GM12892 (cell line): Measurements from ENCODE around the gene QKI.
"Not testable (repeated sequence)": the region's sequence is repeated elsewhere in the genome, so short reads cannot be mapped to it uniquely, and the experiment has no call there.

Experiments
- DNase-seq: peaks from one replicate; pipeline ENCODE4 v3.0.0; 2011; ENCODE audit not compliant: insufficient read length
- FAIRE-seq: peaks from 2 replicates; lab custom pipeline; 2011; peaks lifted over from hg19 to GRCh38; lab: Jason Lieb, UNC
- POLR2A ChIP-seq: IDR thresholded peaks from 2 replicates; pipeline ENCODE4 v1.6.1; 2011; ENCODE audit warnings: low read depth, low read length, control low read depth
- POLR2AphosphoS5 ChIP-seq: IDR thresholded peaks from 2 replicates; pipeline ENCODE4 v1.6.1; 2011; ENCODE audit warnings: low read depth, low read length, control low read depth
- TAF1 ChIP-seq: IDR thresholded peaks from 2 replicates; pipeline ENCODE4 v1.6.1; 2011; ENCODE audit warnings: low read depth, mild to moderate bottlenecking, control low read depth, low read length, borderline replicate concordance

QKI gene

GRCh38 chr6:163417595-163417994, 3.1 kb downstream of the QKI start:
- DNase-seq (no peak), FAIRE-seq (peak; percentile 24)
- TF ChIP-seq POLR2A: no peak
- TF ChIP-seq TAF1: no peak
- no peak for TF ChIP-seq POLR2AphosphoS5

- DNase-seq (no peak), FAIRE-seq (no peak)
- no peak for TF ChIP-seq POLR2AphosphoS5
- no peak for TF ChIP-seq TAF1
- no peak for TF ChIP-seq POLR2A
Observed at GRCh38 chr6:163418311-163419029, 4.0 kb downstream of the QKI start.

GRCh38 chr6:163419413-163420288, 5.1 kb downstream of the QKI start:
- TF ChIP-seq POLR2A: no peak
- TF ChIP-seq TAF1: no peak
- DNase-seq: no peak
- peak; percentile 50 for FAIRE-seq

- FAIRE-seq (no peak), DNase-seq (no peak)
- TF ChIP-seq POLR2AphosphoS5 (no peak), TAF1 (no peak), POLR2A (no peak)
Observed at GRCh38 chr6:163420289-163420614, 5.7 kb downstream of the QKI start.

- TF ChIP-seq POLR2AphosphoS5 (no peak), POLR2A (no peak), TAF1 (no peak)
- DNase-seq (no peak), FAIRE-seq (no peak)
Observed at GRCh38 chr6:163422550-163422949, 8.0 kb downstream of the QKI start.

GRCh38 chr6:163423696-163424095, 9.2 kb downstream of the QKI start:
- FAIRE-seq (no peak), DNase-seq (no peak)
- no peak for TF ChIP-seq POLR2AphosphoS5
- no peak for TF ChIP-seq TAF1
- TF ChIP-seq POLR2A: no peak

- TF ChIP-seq TAF1: no peak
- TF ChIP-seq POLR2AphosphoS5: no peak
- no peak for TF ChIP-seq POLR2A
- FAIRE-seq (peak; percentile 60), DNase-seq (no peak)
Observed at GRCh38 chr6:163427498-163428254, 13.2 kb downstream of the QKI start.

GRCh38 chr6:163428373-163428772, 13.9 kb downstream of the QKI start:
- TF ChIP-seq TAF1 (no peak), POLR2A (no peak), POLR2AphosphoS5 (no peak)
- FAIRE-seq (no peak), DNase-seq (no peak)

GRCh38 chr6:163429858-163430448, 15.4 kb downstream of the QKI start:
- no peak for TF ChIP-seq POLR2AphosphoS5
- DNase-seq: no peak
- no peak for FAIRE-seq

- DNase-seq (no peak), FAIRE-seq (no peak)
- TF ChIP-seq TAF1 (no peak), POLR2A (no peak), POLR2AphosphoS5 (no peak)
Observed at GRCh38 chr6:163432300-163432699, 17.8 kb downstream of the QKI start.

- not testable (repeated sequence) for DNase-seq, FAIRE-seq
Observed at GRCh38 chr6:163433486-163433885, 19.0 kb downstream of the QKI start.
